Measurements from ENCODE around the gene KCNT2.

Gene KCNT2

GRCh38 chr1:196381544-196381943 is 226.7 kb downstream of the KCNT2 start:
- no peaks in the 10 kb centered on the region for H3K9me3 ChIP-seq (ENCODE audit: control insufficient read depth, insufficient read depth, low read length)
- no peak overlapping the region for H3K4me3 ChIP-seq (ENCODE audit: low read depth, low read length)
- H3K27me3 ChIP-seq (ENCODE audit: control insufficient read depth, insufficient read depth, low read length): no peaks in the 10 kb centered on the region
- H3K4me1 ChIP-seq (ENCODE audit: control insufficient read depth, insufficient read depth, low read length): no peaks in the 10 kb centered on the region
- H3K9ac ChIP-seq (ENCODE audit: low read depth, low read length): no peak overlapping the region
- H3K36me3 ChIP-seq (ENCODE audit: control insufficient read depth, insufficient read depth, low read length): no peaks in the 10 kb centered on the region

GRCh38 chr1:196380316-196380715 is 227.9 kb downstream of the KCNT2 start:
- Histone ChIP-seq H3K9me3 (ENCODE audit: control insufficient read depth, insufficient read depth, low read length) (no peaks in the 10 kb centered on the region), H3K9ac (ENCODE audit: low read depth, low read length) (no peak overlapping the region), H3K4me1 (ENCODE audit: control insufficient read depth, insufficient read depth, low read length) (no peaks in the 10 kb centered on the region), H3K27me3 (ENCODE audit: control insufficient read depth, insufficient read depth, low read length) (no peaks in the 10 kb centered on the region), H3K36me3 (ENCODE audit: control insufficient read depth, insufficient read depth, low read length) (no peaks in the 10 kb centered on the region), H3K4me3 (ENCODE audit: low read depth, low read length) (no peak overlapping the region)

GRCh38 chr1:196377811-196378210 is 230.4 kb downstream of the KCNT2 start:
- H3K9ac ChIP-seq (ENCODE audit: low read depth, low read length): no peak overlapping the region
- no peak overlapping the region for H3K4me3 ChIP-seq (ENCODE audit: low read depth, low read length)
- H3K4me1 ChIP-seq (ENCODE audit: control insufficient read depth, insufficient read depth, low read length): no peaks in the 10 kb centered on the region
- H3K27me3 ChIP-seq (ENCODE audit: control insufficient read depth, insufficient read depth, low read length): no peaks in the 10 kb centered on the region
- no peaks in the 10 kb centered on the region for H3K36me3 ChIP-seq (ENCODE audit: control insufficient read depth, insufficient read depth, low read length)
- no peaks in the 10 kb centered on the region for H3K9me3 ChIP-seq (ENCODE audit: control insufficient read depth, insufficient read depth, low read length)

- Histone ChIP-seq H3K36me3 (ENCODE audit: control insufficient read depth, insufficient read depth, low read length) (no peaks in the 10 kb centered on the region), H3K4me3 (ENCODE audit: low read depth, low read length) (no peak overlapping the region), H3K4me1 (ENCODE audit: control insufficient read depth, insufficient read depth, low read length) (no peaks in the 10 kb centered on the region), H3K27me3 (ENCODE audit: control insufficient read depth, insufficient read depth, low read length) (no peaks in the 10 kb centered on the region), H3K9me3 (ENCODE audit: control insufficient read depth, insufficient read depth, low read length) (no peaks in the 10 kb centered on the region), H3K9ac (ENCODE audit: low read depth, low read length) (no peak overlapping the region)
These were observed 231.5 kb downstream of the KCNT2 start for GRCh38 chr1:196376630-196377328.

GRCh38 chr1:196373798-196374197 is 234.4 kb downstream of the KCNT2 start:
- H3K9ac ChIP-seq (ENCODE audit: low read depth, low read length): no peak overlapping the region
- no peaks in the 10 kb centered on the region for H3K36me3 ChIP-seq (ENCODE audit: control insufficient read depth, insufficient read depth, low read length)
- no peak overlapping the region for H3K4me3 ChIP-seq (ENCODE audit: low read depth, low read length)
- no peaks in the 10 kb centered on the region for H3K4me1 ChIP-seq (ENCODE audit: control insufficient read depth, insufficient read depth, low read length)
- H3K9me3 ChIP-seq (ENCODE audit: control insufficient read depth, insufficient read depth, low read length): no peaks in the 10 kb centered on the region
- no peaks in the 10 kb centered on the region for H3K27me3 ChIP-seq (ENCODE audit: control insufficient read depth, insufficient read depth, low read length)

GRCh38 chr1:196372896-196373536 is 235.2 kb downstream of the KCNT2 start:
- Histone ChIP-seq H3K9ac (ENCODE audit: low read depth, low read length) (no peak overlapping the region), H3K36me3 (ENCODE audit: control insufficient read depth, insufficient read depth, low read length) (no peaks in the 10 kb centered on the region), H3K9me3 (ENCODE audit: control insufficient read depth, insufficient read depth, low read length) (no peaks in the 10 kb centered on the region), H3K27me3 (ENCODE audit: control insufficient read depth, insufficient read depth, low read length) (no peaks in the 10 kb centered on the region), H3K4me3 (ENCODE audit: low read depth, low read length) (no peak overlapping the region), H3K4me1 (ENCODE audit: control insufficient read depth, insufficient read depth, low read length) (no peaks in the 10 kb centered on the region)

- Histone ChIP-seq H3K9ac (ENCODE audit: low read depth, low read length) (no peak overlapping the region), H3K4me1 (ENCODE audit: control insufficient read depth, insufficient read depth, low read length) (peaks cover 4% of the 10 kb centered on the region), H3K27me3 (ENCODE audit: control insufficient read depth, insufficient read depth, low read length) (no peaks in the 10 kb centered on the region), H3K9me3 (ENCODE audit: control insufficient read depth, insufficient read depth, low read length) (no peaks in the 10 kb centered on the region), H3K4me3 (ENCODE audit: low read depth, low read length) (no peak overlapping the region), H3K36me3 (ENCODE audit: control insufficient read depth, insufficient read depth, low read length) (no peaks in the 10 kb centered on the region)
These were observed 240.4 kb downstream of the KCNT2 start for GRCh38 chr1:196367838-196368237.

GRCh38 chr1:196366817-196367495 is 241.3 kb downstream of the KCNT2 start:
- Histone ChIP-seq H3K36me3 (ENCODE audit: control insufficient read depth, insufficient read depth, low read length) (no peaks in the 10 kb centered on the region), H3K27me3 (ENCODE audit: control insufficient read depth, insufficient read depth, low read length) (no peaks in the 10 kb centered on the region), H3K4me3 (ENCODE audit: low read depth, low read length) (no peak overlapping the region), H3K9me3 (ENCODE audit: control insufficient read depth, insufficient read depth, low read length) (no peaks in the 10 kb centered on the region), H3K9ac (ENCODE audit: low read depth, low read length) (no peak overlapping the region), H3K4me1 (ENCODE audit: control insufficient read depth, insufficient read depth, low read length) (peaks cover 4% of the 10 kb centered on the region)

- no peaks in the 10 kb centered on the region for H3K9me3 ChIP-seq (ENCODE audit: control insufficient read depth, insufficient read depth, low read length)
- no peak overlapping the region for H3K9ac ChIP-seq (ENCODE audit: low read depth, low read length)
- H3K27me3 ChIP-seq (ENCODE audit: control insufficient read depth, insufficient read depth, low read length): no peaks in the 10 kb centered on the region
- H3K4me3 ChIP-seq (ENCODE audit: low read depth, low read length): no peak overlapping the region
- peaks cover 4% of the 10 kb centered on the region for H3K4me1 ChIP-seq (ENCODE audit: control insufficient read depth, insufficient read depth, low read length)
- no peaks in the 10 kb centered on the region for H3K36me3 ChIP-seq (ENCODE audit: control insufficient read depth, insufficient read depth, low read length)
These were observed 247.0 kb downstream of the KCNT2 start for GRCh38 chr1:196361112-196361714.

- Histone ChIP-seq H3K36me3 (ENCODE audit: control insufficient read depth, insufficient read depth, low read length) (no peaks in the 10 kb centered on the region), H3K27me3 (ENCODE audit: control insufficient read depth, insufficient read depth, low read length) (no peaks in the 10 kb centered on the region), H3K4me1 (ENCODE audit: control insufficient read depth, insufficient read depth, low read length) (no peaks in the 10 kb centered on the region), H3K9me3 (ENCODE audit: control insufficient read depth, insufficient read depth, low read length) (no peaks in the 10 kb centered on the region), H3K9ac (ENCODE audit: low read depth, low read length) (no peak overlapping the region), H3K4me3 (ENCODE audit: low read depth, low read length) (no peak overlapping the region)
These were observed 250.3 kb downstream of the KCNT2 start for GRCh38 chr1:196357913-196358312.

GRCh38 chr1:196355206-196355786 is 252.9 kb downstream of the KCNT2 start:
- Histone ChIP-seq H3K9me3 (ENCODE audit: control insufficient read depth, insufficient read depth, low read length) (no peaks in the 10 kb centered on the region), H3K9ac (ENCODE audit: low read depth, low read length) (no peak overlapping the region), H3K27me3 (ENCODE audit: control insufficient read depth, insufficient read depth, low read length) (no peaks in the 10 kb centered on the region), H3K4me1 (ENCODE audit: control insufficient read depth, insufficient read depth, low read length) (no peaks in the 10 kb centered on the region), H3K36me3 (ENCODE audit: control insufficient read depth, insufficient read depth, low read length) (no peaks in the 10 kb centered on the region), H3K4me3 (ENCODE audit: low read depth, low read length) (no peak overlapping the region)

All from iPS-15b (cell line).